MM.1S (cell line): ENCODE data around the gene LDLRAD4.

ENCODE experiments used
- DNase-seq: peaks from one replicate; pipeline ENCODE4 v3.0.0-alpha.2; 2015
- H2AFZ ChIP-seq: fragments of 300-600 bp; sonication (generic); 2 replicates; pipeline ENCODE4 v1.6.0; 2016; ENCODE audit warnings: antibody characterized with exemption, low read length
- H3F3A ChIP-seq: fragments of 300-600 bp; sonication (generic); 2 replicates; pipeline ENCODE4 v1.6.1; 2016; ENCODE audit warnings: mild to moderate bottlenecking, antibody characterized with exemption, low read length, moderate library complexity, mixed read lengths; ENCODE audit not compliant: insufficient read depth
- H3K27ac ChIP-seq: fragments of 300-600 bp; sonication (generic); 2 replicates; pipeline ENCODE4 v1.5.1; 2016; ENCODE audit warnings: mild to moderate bottlenecking, low read length
- H3K27me3 ChIP-seq: fragments of 300-600 bp; sonication (generic); replicated peaks from 2 replicates; pipeline ENCODE4 v1.6.0; 2016; ENCODE audit warnings: low read length; ENCODE audit not compliant: insufficient read depth
- H3K36me3 ChIP-seq: fragments of 300-600 bp; sonication (generic); replicated peaks from 2 replicates; pipeline ENCODE4 v1.6.1; 2016; ENCODE audit warnings: mild to moderate bottlenecking, low read length, mixed read lengths; ENCODE audit not compliant: insufficient read depth
- H3K4me1 ChIP-seq: fragments of 300-600 bp; sonication (generic); 2 replicates; pipeline ENCODE4 v1.6.1; 2016; ENCODE audit warnings: low read length, mixed read lengths
- H3K4me2 ChIP-seq: fragments of 300-600 bp; sonication (generic); 2 replicates; pipeline ENCODE4 v1.6.0; 2016; ENCODE audit warnings: low read depth, low read length
- H3K4me3 ChIP-seq: fragments of 300-600 bp; sonication (generic); 2 replicates; pipeline ENCODE4 v1.5.1; 2016; ENCODE audit warnings: low read length, mixed read lengths
- H3K79me2 ChIP-seq: fragments of 300-600 bp; sonication (generic); 2 replicates; pipeline ENCODE4 v1.6.1; 2016; ENCODE audit warnings: mixed run types, low read length, mixed read lengths
- H3K9ac ChIP-seq: fragments of 300-600 bp; sonication (generic); 2 replicates; pipeline ENCODE4 v1.6.1; 2016; ENCODE audit warnings: low read length, mixed read lengths
- H3K9me2 ChIP-seq: fragments of 300-600 bp; sonication (generic); replicated peaks from 2 replicates; pipeline ENCODE4 v1.6.1; 2016; ENCODE audit warnings: mild to moderate bottlenecking, low read length, mixed read lengths; ENCODE audit not compliant: insufficient read depth
- H3K9me3 ChIP-seq: fragments of 300-600 bp; sonication (generic); replicated peaks from 2 replicates; pipeline ENCODE4 v1.6.1; 2016; ENCODE audit warnings: mild to moderate bottlenecking, low read length, mixed read lengths; ENCODE audit not compliant: insufficient read depth
- H4K20me1 ChIP-seq: fragments of 300-600 bp; sonication (generic); 2 replicates; pipeline ENCODE4 v1.6.1; 2016; ENCODE audit warnings: mild to moderate bottlenecking, low read length, moderate library complexity, mixed read lengths; ENCODE audit not compliant: insufficient read depth
- EZH2 ChIP-seq: fragments of 300-600 bp; sonication (generic); optimal IDR thresholded peaks from 2 replicates; pipeline ENCODE3; 2017; ENCODE audit warnings: low read depth, mild to moderate bottlenecking, antibody characterized with exemption, low read length, mixed read lengths
- EZH2phosphoT487 ChIP-seq: fragments of 300-600 bp; sonication (generic); IDR thresholded peaks from 2 replicates; pipeline ENCODE4 v1.6.1; 2018; ENCODE audit warnings: antibody characterized with exemption, low read length
- TF ChIP-seq, protein P1 (sequence below): fragments of 300-600 bp; sonication (generic); IDR thresholded peaks from 2 replicates; pipeline ENCODE4 v1.5.1; 2016; ENCODE audit warnings: antibody characterized with exemption, low read length, mixed read lengths

LDLRAD4 gene

DNA sequence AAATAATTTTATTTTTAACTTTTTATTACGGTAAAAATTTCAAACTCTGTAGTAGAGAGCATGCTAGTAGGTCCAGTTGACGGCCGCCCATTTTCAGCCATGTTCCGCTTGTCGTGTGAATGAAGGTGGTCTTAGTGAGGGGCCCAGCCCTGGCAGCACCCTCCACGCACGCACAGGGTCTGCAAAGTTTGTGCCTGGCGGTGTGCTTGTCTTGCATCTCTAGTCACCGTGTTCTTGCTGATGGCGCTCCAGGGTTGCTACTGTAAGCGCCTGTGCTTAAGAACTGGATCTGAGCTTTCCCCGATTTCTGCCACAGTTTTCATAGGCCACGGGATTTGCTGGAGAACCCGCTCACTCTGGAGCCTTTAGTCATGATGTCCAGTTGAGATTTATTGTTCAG lies 28.9 kb downstream of the LDLRAD4 start:
- no peak for TF ChIP-seq EZH2phosphoT487
- TF ChIP-seq, protein P1, sequence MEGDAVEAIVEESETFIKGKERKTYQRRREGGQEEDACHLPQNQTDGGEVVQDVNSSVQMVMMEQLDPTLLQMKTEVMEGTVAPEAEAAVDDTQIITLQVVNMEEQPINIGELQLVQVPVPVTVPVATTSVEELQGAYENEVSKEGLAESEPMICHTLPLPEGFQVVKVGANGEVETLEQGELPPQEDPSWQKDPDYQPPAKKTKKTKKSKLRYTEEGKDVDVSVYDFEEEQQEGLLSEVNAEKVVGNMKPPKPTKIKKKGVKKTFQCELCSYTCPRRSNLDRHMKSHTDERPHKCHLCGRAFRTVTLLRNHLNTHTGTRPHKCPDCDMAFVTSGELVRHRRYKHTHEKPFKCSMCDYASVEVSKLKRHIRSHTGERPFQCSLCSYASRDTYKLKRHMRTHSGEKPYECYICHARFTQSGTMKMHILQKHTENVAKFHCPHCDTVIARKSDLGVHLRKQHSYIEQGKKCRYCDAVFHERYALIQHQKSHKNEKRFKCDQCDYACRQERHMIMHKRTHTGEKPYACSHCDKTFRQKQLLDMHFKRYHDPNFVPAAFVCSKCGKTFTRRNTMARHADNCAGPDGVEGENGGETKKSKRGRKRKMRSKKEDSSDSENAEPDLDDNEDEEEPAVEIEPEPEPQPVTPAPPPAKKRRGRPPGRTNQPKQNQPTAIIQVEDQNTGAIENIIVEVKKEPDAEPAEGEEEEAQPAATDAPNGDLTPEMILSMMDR, result no peak
- Histone ChIP-seq H3K4me3 (no peak overlapping the region), H3K4me2 (no peak overlapping the region), H3K9me3 (no peaks in the 10 kb centered on the region), H3K36me3 (no peaks in the 10 kb centered on the region), H3K27ac (no peak overlapping the region), H3K27me3 (no peaks in the 10 kb centered on the region), H3K4me1 (no peaks in the 10 kb centered on the region), H4K20me1 (no peaks in the 10 kb centered on the region), H2AFZ (no peak overlapping the region), H3K9me2 (no peaks in the 10 kb centered on the region), H3K79me2 (no peaks in the 10 kb centered on the region), H3F3A (no peaks in the 10 kb centered on the region), H3K9ac (no peak overlapping the region)
- DNase-seq, result no peak

DNA sequence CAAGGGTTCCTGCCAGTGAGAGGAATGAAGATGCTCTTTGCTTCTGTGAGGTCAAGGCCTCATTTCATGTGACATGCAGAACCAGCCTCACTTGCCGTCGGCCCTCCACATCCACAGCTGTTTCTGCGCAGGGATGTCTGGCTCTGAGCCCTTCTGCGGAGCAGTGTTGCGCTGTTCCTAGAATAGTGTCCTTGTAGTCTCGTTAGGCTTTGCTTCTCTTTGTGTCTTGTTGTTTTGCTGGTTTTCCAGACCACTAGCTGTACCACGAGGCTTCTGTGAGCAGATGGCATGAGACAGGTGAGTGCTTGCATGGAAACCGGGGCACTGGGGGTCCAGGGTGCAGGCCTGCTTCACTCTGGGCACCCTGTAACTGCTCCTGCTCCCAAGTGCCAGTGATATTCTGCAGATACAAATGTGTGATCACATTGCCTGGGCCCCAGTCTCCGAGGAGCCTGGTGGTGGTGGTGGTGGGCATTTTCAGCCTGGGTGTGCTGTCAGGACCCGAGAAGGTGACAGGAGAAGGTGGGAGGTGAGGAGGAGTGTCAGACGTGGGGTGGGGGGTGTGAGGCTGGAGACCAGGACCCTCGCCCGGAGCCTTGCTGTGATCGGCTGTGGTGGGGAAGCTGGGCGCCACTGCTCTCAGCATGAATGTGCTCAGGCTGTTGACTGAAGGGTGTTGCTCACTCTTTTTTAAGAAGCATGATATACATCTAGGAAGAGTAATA lies 34.3 kb downstream of the LDLRAD4 start:
- no peaks in the 10 kb centered on the region for H3K9me2 ChIP-seq
- no peak overlapping the region for H3K4me2 ChIP-seq
- H3F3A ChIP-seq, result no peaks in the 10 kb centered on the region
- no peak overlapping the region for H3K4me3 ChIP-seq
- no peaks in the 10 kb centered on the region for H3K79me2 ChIP-seq
- H2AFZ ChIP-seq, result no peak overlapping the region
- H3K27ac ChIP-seq, result no peak overlapping the region
- no peak for TF ChIP-seq EZH2phosphoT487
- TF ChIP-seq EZH2, result no peak
- TF ChIP-seq, protein P1, result no peak
- H3K36me3 ChIP-seq, result no peaks in the 10 kb centered on the region
- H3K9ac ChIP-seq, result no peak overlapping the region
- H4K20me1 ChIP-seq, result no peaks in the 10 kb centered on the region
- H3K27me3 ChIP-seq, result no peaks in the 10 kb centered on the region
- H3K4me1 ChIP-seq, result no peaks in the 10 kb centered on the region
- no peaks in the 10 kb centered on the region for H3K9me3 ChIP-seq
- no peak for DNase-seq

DNA sequence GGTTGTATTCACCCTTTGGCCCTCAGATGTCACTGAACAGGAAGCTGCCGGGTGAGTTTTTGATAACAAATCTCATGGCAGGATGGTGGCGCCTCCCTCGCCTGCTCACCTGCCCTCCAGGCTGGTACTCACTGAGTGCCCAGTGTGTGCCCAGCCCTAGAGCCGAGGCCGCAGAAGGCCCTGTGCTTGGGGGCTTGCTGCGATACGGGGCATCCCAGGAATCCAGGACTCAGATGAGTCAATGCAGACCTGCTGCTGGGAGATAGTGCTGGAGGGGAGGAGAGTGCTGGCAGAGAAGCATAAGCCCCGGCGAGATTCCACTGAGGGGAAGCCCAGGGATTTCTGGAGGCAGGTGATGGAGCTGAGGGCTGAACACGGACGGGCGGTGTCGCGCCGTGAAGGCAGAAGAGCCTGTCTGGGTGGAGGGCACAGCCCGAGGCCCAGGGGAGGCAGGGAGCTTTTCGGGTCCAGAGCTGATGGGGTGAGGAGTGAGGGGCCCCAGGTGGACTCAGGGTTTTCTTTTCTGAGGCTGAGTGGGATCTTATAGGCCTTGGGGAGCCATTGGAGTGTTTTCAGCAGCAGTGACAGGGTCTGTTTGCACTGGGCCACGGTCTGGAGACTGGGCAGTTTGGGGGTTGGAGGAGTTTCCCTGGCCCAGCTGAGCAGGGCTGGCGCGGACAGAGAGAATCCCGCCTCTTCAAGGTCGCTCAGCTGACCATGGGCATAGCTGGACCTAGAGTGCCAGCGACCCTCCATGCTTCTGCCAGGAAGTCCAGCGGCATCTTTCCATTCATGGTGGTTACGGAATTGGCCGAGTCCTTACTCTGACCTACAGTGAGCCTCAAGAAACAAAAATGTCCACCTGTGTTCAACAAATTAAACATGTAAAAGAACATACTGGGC lies 35.5 kb downstream of the LDLRAD4 start:
- Histone ChIP-seq H3F3A (no peaks in the 10 kb centered on the region), H3K36me3 (no peaks in the 10 kb centered on the region), H4K20me1 (no peaks in the 10 kb centered on the region), H3K79me2 (no peaks in the 10 kb centered on the region), H3K27ac (no peak overlapping the region), H3K4me3 (no peak overlapping the region), H3K9me3 (no peaks in the 10 kb centered on the region), H3K4me1 (no peaks in the 10 kb centered on the region), H3K4me2 (no peak overlapping the region), H3K9me2 (no peaks in the 10 kb centered on the region), H3K9ac (no peak overlapping the region), H3K27me3 (no peaks in the 10 kb centered on the region), H2AFZ (no peak overlapping the region)
- TF ChIP-seq EZH2phosphoT487, result no peak
- TF ChIP-seq, protein P1, result no peak
- TF ChIP-seq EZH2, result no peak
- no peak for DNase-seq
